ENCODE data around the gene SPATA2L.

The SPATA2L gene

GRCh38 chr16:89737341-89738071, 36.0 kb upstream of the SPATA2L start:
- H3K9me3 ChIP-seq (ENCODE audit: control insufficient read depth, low read depth, low read length): no peaks in the 10 kb centered on the region
- H3K4me3 ChIP-seq (ENCODE audit: low read length): no peak overlapping the region
- peaks cover 63% of the 10 kb centered on the region for H3K36me3 ChIP-seq (ENCODE audit: control insufficient read depth, low read depth, low read length)
- H3K9ac ChIP-seq (ENCODE audit: low read length): no peak overlapping the region
- no peak overlapping the region for H3K27ac ChIP-seq (ENCODE audit: low read length)
- no peaks in the 10 kb centered on the region for H3K27me3 ChIP-seq (ENCODE audit: control insufficient read depth, insufficient read depth, low read length)
- H3K4me1 ChIP-seq (ENCODE audit: control insufficient read depth, low read depth, low read length): no peaks in the 10 kb centered on the region

GRCh38 chr16:89736554-89736953, 35.0 kb upstream of the SPATA2L start:
- H3K4me3 ChIP-seq (ENCODE audit: low read length): no peak overlapping the region
- H3K4me1 ChIP-seq (ENCODE audit: control insufficient read depth, low read depth, low read length): no peaks in the 10 kb centered on the region
- H3K9me3 ChIP-seq (ENCODE audit: control insufficient read depth, low read depth, low read length): no peaks in the 10 kb centered on the region
- H3K27ac ChIP-seq (ENCODE audit: low read length): no peak overlapping the region
- no peaks in the 10 kb centered on the region for H3K27me3 ChIP-seq (ENCODE audit: control insufficient read depth, insufficient read depth, low read length)
- no peak overlapping the region for H3K9ac ChIP-seq (ENCODE audit: low read length)
- peaks cover 63% of the 10 kb centered on the region for H3K36me3 ChIP-seq (ENCODE audit: control insufficient read depth, low read depth, low read length)

GRCh38 chr16:89733792-89734191, 32.3 kb upstream of the SPATA2L start:
- no peaks in the 10 kb centered on the region for H3K27me3 ChIP-seq (ENCODE audit: control insufficient read depth, insufficient read depth, low read length)
- H3K4me3 ChIP-seq (ENCODE audit: low read length): no peak overlapping the region
- H3K36me3 ChIP-seq (ENCODE audit: control insufficient read depth, low read depth, low read length): peaks cover 38% of the 10 kb centered on the region
- H3K27ac ChIP-seq (ENCODE audit: low read length): no peak overlapping the region
- peaks cover 7% of the 10 kb centered on the region for H3K4me1 ChIP-seq (ENCODE audit: control insufficient read depth, low read depth, low read length)
- H3K9ac ChIP-seq (ENCODE audit: low read length): no peak overlapping the region
- H3K9me3 ChIP-seq (ENCODE audit: control insufficient read depth, low read depth, low read length): no peaks in the 10 kb centered on the region

GRCh38 chr16:89733322-89733721, 31.8 kb upstream of the SPATA2L start:
- Histone ChIP-seq H3K4me3 (ENCODE audit: low read length) (no peak overlapping the region), H3K9me3 (ENCODE audit: control insufficient read depth, low read depth, low read length) (no peaks in the 10 kb centered on the region), H3K4me1 (ENCODE audit: control insufficient read depth, low read depth, low read length) (peaks cover 7% of the 10 kb centered on the region), H3K27ac (ENCODE audit: low read length) (no peak overlapping the region), H3K27me3 (ENCODE audit: control insufficient read depth, insufficient read depth, low read length) (no peaks in the 10 kb centered on the region), H3K9ac (ENCODE audit: low read length) (no peak overlapping the region), H3K36me3 (ENCODE audit: control insufficient read depth, low read depth, low read length) (peaks cover 33% of the 10 kb centered on the region)

GRCh38 chr16:89732918-89733242, 31.4 kb upstream of the SPATA2L start:
- Histone ChIP-seq H3K4me3 (ENCODE audit: low read length) (no peak overlapping the region), H3K9ac (ENCODE audit: low read length) (no peak overlapping the region), H3K36me3 (ENCODE audit: control insufficient read depth, low read depth, low read length) (peaks cover 29% of the 10 kb centered on the region), H3K27ac (ENCODE audit: low read length) (no peak overlapping the region), H3K27me3 (ENCODE audit: control insufficient read depth, insufficient read depth, low read length) (no peaks in the 10 kb centered on the region), H3K9me3 (ENCODE audit: control insufficient read depth, low read depth, low read length) (no peaks in the 10 kb centered on the region), H3K4me1 (ENCODE audit: control insufficient read depth, low read depth, low read length) (peaks cover 7% of the 10 kb centered on the region)

GRCh38 chr16:89732142-89732917, 30.8 kb upstream of the SPATA2L start:
- Histone ChIP-seq H3K9me3 (ENCODE audit: control insufficient read depth, low read depth, low read length) (no peaks in the 10 kb centered on the region), H3K4me3 (ENCODE audit: low read length) (no peak overlapping the region), H3K4me1 (ENCODE audit: control insufficient read depth, low read depth, low read length) (peaks cover 7% of the 10 kb centered on the region), H3K9ac (ENCODE audit: low read length) (no peak overlapping the region), H3K36me3 (ENCODE audit: control insufficient read depth, low read depth, low read length) (peaks cover 23% of the 10 kb centered on the region), H3K27me3 (ENCODE audit: control insufficient read depth, insufficient read depth, low read length) (no peaks in the 10 kb centered on the region), H3K27ac (ENCODE audit: low read length) (no peak overlapping the region)

GRCh38 chr16:89730610-89731234, 29.2 kb upstream of the SPATA2L start:
- Histone ChIP-seq H3K27me3 (ENCODE audit: control insufficient read depth, insufficient read depth, low read length) (no peaks in the 10 kb centered on the region), H3K36me3 (ENCODE audit: control insufficient read depth, low read depth, low read length) (peaks cover 15% of the 10 kb centered on the region), H3K4me3 (ENCODE audit: low read length) (no peak overlapping the region), H3K27ac (ENCODE audit: low read length) (no peak overlapping the region), H3K9ac (ENCODE audit: low read length) (no peak overlapping the region), H3K9me3 (ENCODE audit: control insufficient read depth, low read depth, low read length) (no peaks in the 10 kb centered on the region), H3K4me1 (ENCODE audit: control insufficient read depth, low read depth, low read length) (peaks cover 7% of the 10 kb centered on the region)

- Histone ChIP-seq H3K27ac (ENCODE audit: low read length) (no peak overlapping the region), H3K27me3 (ENCODE audit: control insufficient read depth, insufficient read depth, low read length) (no peaks in the 10 kb centered on the region), H3K9ac (ENCODE audit: low read length) (no peak overlapping the region), H3K36me3 (ENCODE audit: control insufficient read depth, low read depth, low read length) (peaks cover 10% of the 10 kb centered on the region), H3K9me3 (ENCODE audit: control insufficient read depth, low read depth, low read length) (no peaks in the 10 kb centered on the region), H3K4me3 (ENCODE audit: low read length) (no peak overlapping the region), H3K4me1 (ENCODE audit: control insufficient read depth, low read depth, low read length) (peaks cover 7% of the 10 kb centered on the region)
Observed at GRCh38 chr16:89729863-89730593, 28.5 kb upstream of the SPATA2L start.

- Histone ChIP-seq H3K4me3 (ENCODE audit: low read length) (no peak overlapping the region), H3K9me3 (ENCODE audit: control insufficient read depth, low read depth, low read length) (no peaks in the 10 kb centered on the region), H3K36me3 (ENCODE audit: control insufficient read depth, low read depth, low read length) (peaks cover 11% of the 10 kb centered on the region), H3K27me3 (ENCODE audit: control insufficient read depth, insufficient read depth, low read length) (peaks cover 2% of the 10 kb centered on the region), H3K27ac (ENCODE audit: low read length) (no peak overlapping the region), H3K4me1 (ENCODE audit: control insufficient read depth, low read depth, low read length) (peaks cover 7% of the 10 kb centered on the region), H3K9ac (ENCODE audit: low read length) (no peak overlapping the region)
Observed at GRCh38 chr16:89729293-89729692, 27.8 kb upstream of the SPATA2L start.

- no peaks in the 10 kb centered on the region for H3K9me3 ChIP-seq (ENCODE audit: control insufficient read depth, low read depth, low read length)
- H3K9ac ChIP-seq (ENCODE audit: low read length): no peak overlapping the region
- H3K4me1 ChIP-seq (ENCODE audit: control insufficient read depth, low read depth, low read length): peaks cover 7% of the 10 kb centered on the region
- peaks cover 12% of the 10 kb centered on the region for H3K27me3 ChIP-seq (ENCODE audit: control insufficient read depth, insufficient read depth, low read length)
- H3K4me3 ChIP-seq (ENCODE audit: low read length): no peak overlapping the region
- H3K27ac ChIP-seq (ENCODE audit: low read length): no peak overlapping the region
- H3K36me3 ChIP-seq (ENCODE audit: control insufficient read depth, low read depth, low read length): peaks cover 5% of the 10 kb centered on the region
Observed at GRCh38 chr16:89727406-89728120, 26.1 kb upstream of the SPATA2L start.

Data from iPS-18a (cell line).